IgD-negative memory B cell (primary cell): ENCODE measurements around the gene ABHD15. TPM values are rescaled to one million over a fixed set of nuclear protein-coding genes. Genes with fewer than 3 reads are reported as not detected.

ENCODE experiments used
- H3K27ac Mint-ChIP-seq, 3 donors: one replicate each; pipeline ENCODE4 v1.8.0; 2020 to 2022; ENCODE audit warnings: mild to moderate bottlenecking in 3 of 3, mixed read lengths in 3 of 3, moderate library complexity in 1 of 3
- H3K27me3 Mint-ChIP-seq: one replicate; pipeline ENCODE4 v1.8.0; 2021; ENCODE audit warnings: mixed read lengths
- H3K36me3 Mint-ChIP-seq: one replicate; pipeline ENCODE4 v1.8.0; 2020; ENCODE audit warnings: mild to moderate bottlenecking, mixed read lengths
- H3K4me1 Mint-ChIP-seq, 3 donors: one replicate each; pipeline ENCODE4 v1.8.0; 2020 to 2022; ENCODE audit warnings: mixed read lengths in 3 of 3, mild to moderate bottlenecking in 1 of 3
- H3K4me3 Mint-ChIP-seq, 4 donors: one replicate each; pipeline ENCODE4 v1.8.0; 2020 to 2022; ENCODE audit warnings: mild to moderate bottlenecking in 4 of 4, mixed read lengths in 4 of 4, moderate library complexity in 3 of 4
- H3K9me3 Mint-ChIP-seq, 3 donors: one replicate each; pipeline ENCODE4 v1.8.0; 2020 to 2021; ENCODE audit warnings: mixed read lengths in 3 of 3, mild to moderate bottlenecking in 1 of 3
- polyA plus RNA-seq: library from polyadenylated mRNA; unstranded; fragments of 300-500 nt; fragmentation: Illumina TruSeq; gene quantifications from one replicate; pipeline ENCODE4 v1.2.3, GENCODE V29; 2021

The ABHD15 gene
- polyA plus RNA-seq, 1 donor from 2014 or later, result 11.7 TPM

GRCh38 chr17:29579866-29580771 lies 13.3 kb upstream of the ABHD15 start:
- Mint-ChIP-seq H3K27me3 (no peaks in the 10 kb centered on the region), H3K4me3 (peak overlapping the region in 1 of 4 donors; percentile 2), H3K9me3 (no peaks in the 10 kb centered on the region)

GRCh38 chr17:29578626-29579485 lies 12.0 kb upstream of the ABHD15 start:
- peaks cover 3% of the 10 kb centered on the region for H3K36me3 Mint-ChIP-seq
- no peaks in the 10 kb centered on the region for H3K27me3 Mint-ChIP-seq
- no peak overlapping the region for H3K4me3 Mint-ChIP-seq
- H3K27ac Mint-ChIP-seq, result peak overlapping the region in 1 of 3 donors; percentile 84
- H3K9me3 Mint-ChIP-seq, result no peaks in the 10 kb centered on the region
- H3K4me1 Mint-ChIP-seq, result peaks cover 3 to 12% (median 10%) of the 10 kb centered on the region in 3 donors

More at GRCh38 chr17:29579866-29580771, 13.3 kb upstream of the ABHD15 start:
- peaks cover 7 to 14% (median 13%) of the 10 kb centered on the region in 3 donors for H3K4me1 Mint-ChIP-seq
- H3K27ac Mint-ChIP-seq, result peak overlapping the region; percentile 8 to 87 (median 68)
- peaks cover 3% of the 10 kb centered on the region for H3K36me3 Mint-ChIP-seq

- H3K36me3 Mint-ChIP-seq, result peaks cover 3% of the 10 kb centered on the region
- H3K9me3 Mint-ChIP-seq, result no peaks in the 10 kb centered on the region
- H3K27me3 Mint-ChIP-seq, result no peaks in the 10 kb centered on the region
- H3K4me3 Mint-ChIP-seq, result no peak overlapping the region
- peaks cover 0 to 12% (median 9%) of the 10 kb centered on the region in 3 donors for H3K4me1 Mint-ChIP-seq
- no peak overlapping the region for H3K27ac Mint-ChIP-seq
Observed at GRCh38 chr17:29577385-29578211, 10.8 kb upstream of the ABHD15 start.

GRCh38 chr17:29577001-29577370 lies 10.1 kb upstream of the ABHD15 start:
- Mint-ChIP-seq H3K27me3 (no peaks in the 10 kb centered on the region), H3K4me3 (no peak overlapping the region), H3K9me3 (no peaks in the 10 kb centered on the region), H3K4me1 (peaks cover 0 to 13% (median 9%) of the 10 kb centered on the region in 3 donors), H3K36me3 (peaks cover 3% of the 10 kb centered on the region), H3K27ac (no peak overlapping the region)

- H3K36me3 Mint-ChIP-seq, result peaks cover 3% of the 10 kb centered on the region
- no peak overlapping the region for H3K27ac Mint-ChIP-seq
- H3K4me3 Mint-ChIP-seq, result no peak overlapping the region
- H3K27me3 Mint-ChIP-seq, result no peaks in the 10 kb centered on the region
- no peaks in the 10 kb centered on the region for H3K9me3 Mint-ChIP-seq
- peaks cover 0 to 15% (median 9%) of the 10 kb centered on the region in 3 donors for H3K4me1 Mint-ChIP-seq
Observed at GRCh38 chr17:29576214-29577000, 9.6 kb upstream of the ABHD15 start.

- Mint-ChIP-seq H3K27ac (no peak overlapping the region), H3K36me3 (peaks cover 4% of the 10 kb centered on the region), H3K4me3 (peak overlapping the region in 1 of 4 donors; percentile 1), H3K9me3 (no peaks in the 10 kb centered on the region), H3K4me1 (peaks cover 0 to 17% (median 9%) of the 10 kb centered on the region in 3 donors), H3K27me3 (no peaks in the 10 kb centered on the region)
Observed at GRCh38 chr17:29575511-29576213, 8.8 kb upstream of the ABHD15 start.

GRCh38 chr17:29574732-29575510 lies 8.1 kb upstream of the ABHD15 start:
- no peaks in the 10 kb centered on the region for H3K9me3 Mint-ChIP-seq
- no peaks in the 10 kb centered on the region for H3K27me3 Mint-ChIP-seq
- peak overlapping the region in 2 of 4 donors; percentile 1 to 57 for H3K4me3 Mint-ChIP-seq
- peaks cover 3% of the 10 kb centered on the region for H3K36me3 Mint-ChIP-seq
- peak overlapping the region in 2 of 3 donors; percentile 5 to 10 for H3K27ac Mint-ChIP-seq
- H3K4me1 Mint-ChIP-seq, result peaks cover 0 to 17% (median 9%) of the 10 kb centered on the region in 3 donors

- Mint-ChIP-seq H3K27me3 (no peaks in the 10 kb centered on the region), H3K4me1 (peaks cover 4 to 17% (median 14%) of the 10 kb centered on the region in 3 donors), H3K36me3 (peaks cover 3% of the 10 kb centered on the region), H3K4me3 (peak overlapping the region in 1 of 4 donors; percentile 39), H3K9me3 (no peaks in the 10 kb centered on the region), H3K27ac (peak overlapping the region in 2 of 3 donors; percentile 5 to 10)
Observed at GRCh38 chr17:29573871-29574731, 7.3 kb upstream of the ABHD15 start.

- H3K27ac Mint-ChIP-seq, result no peak overlapping the region
- H3K9me3 Mint-ChIP-seq, result no peaks in the 10 kb centered on the region
- H3K4me1 Mint-ChIP-seq, result peaks cover 6 to 20% (median 16%) of the 10 kb centered on the region in 3 donors
- H3K27me3 Mint-ChIP-seq, result no peaks in the 10 kb centered on the region
- no peak overlapping the region for H3K4me3 Mint-ChIP-seq
- peaks cover 3% of the 10 kb centered on the region for H3K36me3 Mint-ChIP-seq
Observed at GRCh38 chr17:29573558-29573869, 6.7 kb upstream of the ABHD15 start.

GRCh38 chr17:29572691-29573557 lies 6.1 kb upstream of the ABHD15 start:
- H3K27me3 Mint-ChIP-seq, result no peaks in the 10 kb centered on the region
- H3K36me3 Mint-ChIP-seq, result peaks cover 3% of the 10 kb centered on the region
- H3K27ac Mint-ChIP-seq, result no peak overlapping the region
- H3K4me3 Mint-ChIP-seq, result no peak overlapping the region
- no peaks in the 10 kb centered on the region for H3K9me3 Mint-ChIP-seq
- H3K4me1 Mint-ChIP-seq, result peaks cover 6 to 18% (median 16%) of the 10 kb centered on the region in 3 donors

- Mint-ChIP-seq H3K9me3 (no peaks in the 10 kb centered on the region), H3K36me3 (peaks cover 3% of the 10 kb centered on the region), H3K4me1 (peaks cover 6 to 18% (median 16%) of the 10 kb centered on the region in 3 donors), H3K27me3 (no peaks in the 10 kb centered on the region), H3K4me3 (no peak overlapping the region), H3K27ac (no peak overlapping the region)
Observed at GRCh38 chr17:29571883-29572681, 5.2 kb upstream of the ABHD15 start.
